PC-3 (cell line): ENCODE results near the gene EIF2B5.

Experiments
- EZH2 ChIP-seq: fragments of 300-600 bp; sonication (generic); IDR thresholded peaks from one replicate; pipeline ENCODE4 v1.6.1; 2017; ENCODE audit warnings: antibody characterized with exemption, mild to moderate bottlenecking, low read length; ENCODE audit not compliant: unreplicated experiment
- TF ChIP-seq, protein P1 (sequence below): fragments of 300-600 bp; sonication (generic); conservative IDR thresholded peaks from 2 replicates; pipeline ENCODE4 v1.5.1; 2017; ENCODE audit warnings: antibody characterized with exemption, low read depth, mild to moderate bottlenecking, low read length

GRCh38 chr3:184140436-184140835, 5.3 kb downstream of the EIF2B5 start:
- no peak for TF ChIP-seq EZH2
- TF ChIP-seq, protein P1, sequence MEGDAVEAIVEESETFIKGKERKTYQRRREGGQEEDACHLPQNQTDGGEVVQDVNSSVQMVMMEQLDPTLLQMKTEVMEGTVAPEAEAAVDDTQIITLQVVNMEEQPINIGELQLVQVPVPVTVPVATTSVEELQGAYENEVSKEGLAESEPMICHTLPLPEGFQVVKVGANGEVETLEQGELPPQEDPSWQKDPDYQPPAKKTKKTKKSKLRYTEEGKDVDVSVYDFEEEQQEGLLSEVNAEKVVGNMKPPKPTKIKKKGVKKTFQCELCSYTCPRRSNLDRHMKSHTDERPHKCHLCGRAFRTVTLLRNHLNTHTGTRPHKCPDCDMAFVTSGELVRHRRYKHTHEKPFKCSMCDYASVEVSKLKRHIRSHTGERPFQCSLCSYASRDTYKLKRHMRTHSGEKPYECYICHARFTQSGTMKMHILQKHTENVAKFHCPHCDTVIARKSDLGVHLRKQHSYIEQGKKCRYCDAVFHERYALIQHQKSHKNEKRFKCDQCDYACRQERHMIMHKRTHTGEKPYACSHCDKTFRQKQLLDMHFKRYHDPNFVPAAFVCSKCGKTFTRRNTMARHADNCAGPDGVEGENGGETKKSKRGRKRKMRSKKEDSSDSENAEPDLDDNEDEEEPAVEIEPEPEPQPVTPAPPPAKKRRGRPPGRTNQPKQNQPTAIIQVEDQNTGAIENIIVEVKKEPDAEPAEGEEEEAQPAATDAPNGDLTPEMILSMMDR = no peak
